ENCODE results near the gene DIP2B. TPM values are rescaled to one million over a fixed set of nuclear protein-coding genes. Genes with fewer than 3 reads are reported as not detected.

The DIP2B gene
- total and polyA plus RNA-seq, 12 donors: 3.4 to 46.6 (median 25.0) TPM

GRCh38 chr12:50785406-50786001, 280.7 kb downstream of the DIP2B start:
- Histone ChIP-seq H3K9me3 (replicated peaks in 1 of 3) (no peaks in the 10 kb centered on the region), H3K27ac (no peak overlapping the region), H3K36me3 (replicated peaks in 1 of 2) (peaks cover 0 to 18% of the 10 kb centered on the region in 2 donors), H3K4me1 (replicated peaks in 1 of 2) (no peaks in the 10 kb centered on the region), H3K4me3 (no peak overlapping the region), H3K27me3 (no peaks in the 10 kb centered on the region)
- no peak for DNase-seq
- no peak for TF ChIP-seq POLR2A (IDR thresholded peaks at IDR 0.05)
- no peak for TF ChIP-seq CTCF (IDR thresholded peaks at IDR 0.05)
- 87 to 97% (median 92%) methylated on average over 3 of the region's 3 CpGs for WGBS, 4 donors
- intact Hi-C loops (cut with DNase I): no loop called here

DNA sequence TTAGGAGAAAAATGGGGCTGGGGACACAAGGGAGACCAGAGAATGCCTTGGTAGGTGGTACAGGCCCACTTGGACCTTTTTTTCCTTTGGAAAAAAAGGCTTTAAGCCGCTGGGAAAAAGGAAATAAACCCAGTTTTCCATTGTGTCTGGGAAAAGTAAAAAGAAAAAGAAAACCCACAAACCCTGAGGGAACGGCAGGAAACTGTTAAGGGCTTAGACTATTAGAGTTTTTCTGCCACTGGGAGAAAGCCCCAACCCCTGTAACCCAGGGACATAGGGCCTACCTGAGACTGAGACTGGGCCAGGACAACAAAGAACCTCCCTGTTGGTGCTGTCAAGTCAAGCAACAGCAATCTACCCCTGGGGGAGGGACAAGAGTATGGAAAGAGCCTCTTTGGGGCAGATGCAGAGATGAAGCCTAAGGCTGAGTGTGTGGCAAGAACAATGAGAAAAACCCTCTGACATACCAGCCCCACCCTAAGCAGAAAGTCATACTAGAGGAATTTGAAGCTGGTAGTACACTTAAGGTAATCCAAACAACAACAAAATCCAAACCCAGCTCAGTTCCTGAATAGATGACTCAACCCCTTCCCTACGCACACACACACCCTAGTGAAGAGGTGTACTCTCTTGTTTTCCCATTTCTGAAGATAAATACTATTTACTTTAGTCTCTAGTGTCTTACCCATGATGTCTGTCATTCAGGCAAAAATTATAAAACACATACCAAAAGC, 281.9 kb downstream of the DIP2B start:
- Histone ChIP-seq H3K4me3 (no peak overlapping the region), H3K9me3 (replicated peaks in 1 of 3) (no peaks in the 10 kb centered on the region), H3K27me3 (no peaks in the 10 kb centered on the region), H3K27ac (no peak overlapping the region), H3K36me3 (replicated peaks in 1 of 2) (peaks cover 0 to 8% of the 10 kb centered on the region in 2 donors), H3K4me1 (replicated peaks in 1 of 2) (no peaks in the 10 kb centered on the region)
- intact Hi-C loops (cut with DNase I): no loop called here
- TF ChIP-seq CTCF (IDR thresholded peaks at IDR 0.05) (no peak), POLR2A (IDR thresholded peaks at IDR 0.05) (no peak)
- no peak for DNase-seq
- 80 to 97% (median 94%) methylated on average over 3 of the region's 3 CpGs for WGBS, 4 donors

DNA sequence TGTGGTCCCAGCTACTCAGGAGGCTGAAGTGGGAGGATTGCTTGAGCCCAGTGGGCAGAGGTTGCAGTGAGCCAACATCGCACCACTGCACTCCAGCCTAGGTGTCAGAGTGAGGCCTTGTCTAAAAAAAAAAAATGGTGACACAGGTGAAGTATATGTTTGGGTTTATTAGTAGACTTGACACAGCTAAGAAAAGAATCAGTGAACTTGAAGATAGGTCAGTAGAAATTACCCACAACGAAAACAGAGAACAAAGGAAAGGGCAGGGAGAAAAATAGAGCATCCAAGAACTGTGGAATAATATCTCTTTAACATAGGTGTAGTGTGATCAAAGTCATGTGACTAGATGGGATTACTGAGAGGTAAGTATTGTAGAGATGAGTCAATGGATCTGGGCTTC, 282.8 kb downstream of the DIP2B start:
- peaks cover 0 to 3% of the 10 kb centered on the region in 2 donors for H3K36me3 ChIP-seq (replicated peaks in 1 of 2)
- no peak for DNase-seq
- no peaks in the 10 kb centered on the region for H3K9me3 ChIP-seq (replicated peaks in 1 of 3)
- intact Hi-C loops (cut with DNase I): no loop called here
- TF ChIP-seq CTCF (IDR thresholded peaks at IDR 0.05): no peak
- no peak for TF ChIP-seq POLR2A (IDR thresholded peaks at IDR 0.05)
- H3K27ac ChIP-seq: no peak overlapping the region
- H3K4me3 ChIP-seq: no peak overlapping the region
- H3K4me1 ChIP-seq (replicated peaks in 1 of 2): no peaks in the 10 kb centered on the region
- 98 to 100% (median 100%) methylated on average over 2 of the region's 2 CpGs for WGBS, 4 donors
- H3K27me3 ChIP-seq: no peaks in the 10 kb centered on the region

DNA sequence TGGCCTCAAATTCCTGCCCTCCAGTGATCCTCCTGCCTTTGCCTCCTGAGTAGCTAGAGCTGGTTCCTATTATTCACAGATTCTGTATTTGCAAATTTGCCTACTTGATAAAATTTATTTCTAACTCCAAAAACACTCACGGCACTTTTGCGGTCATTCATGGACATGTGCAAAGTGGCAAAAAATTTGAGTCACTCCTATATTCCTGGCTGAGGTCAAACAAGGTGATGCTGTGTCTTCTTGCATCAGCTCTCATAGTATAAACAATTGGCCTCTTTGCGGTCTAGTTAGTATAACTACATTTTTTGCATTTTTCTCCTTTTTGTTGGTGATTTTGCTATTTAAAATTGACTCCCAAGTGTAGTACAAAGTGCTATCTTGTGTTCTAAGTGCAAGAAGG, 283.8 kb downstream of the DIP2B start:
- H3K9me3 ChIP-seq (replicated peaks in 1 of 3): no peaks in the 10 kb centered on the region
- H3K36me3 ChIP-seq (replicated peaks in 1 of 2): no peaks in the 10 kb centered on the region
- TF ChIP-seq POLR2A (IDR thresholded peaks at IDR 0.05): no peak
- no peak for TF ChIP-seq CTCF (IDR thresholded peaks at IDR 0.05)
- intact Hi-C loops (cut with DNase I): no loop called here
- no peaks in the 10 kb centered on the region for H3K27me3 ChIP-seq
- 77 to 91% (median 84%) methylated on average over 3 of the region's 3 CpGs for WGBS, 4 donors
- H3K4me3 ChIP-seq: no peak overlapping the region
- H3K27ac ChIP-seq: no peak overlapping the region
- no peaks in the 10 kb centered on the region for H3K4me1 ChIP-seq (replicated peaks in 1 of 2)
- DNase-seq: no peak

All from adrenal gland (tissue), 12 donors.